SK-N-SH (cell line): Measurements from ENCODE around the gene RASSF3.

Experiments
- FOSL2 ChIP-seq: IDR thresholded peaks from 2 replicates; pipeline ENCODE4 v1.4.0; 2012; ENCODE audit warnings: low read depth, mild to moderate bottlenecking, moderate library complexity, borderline replicate concordance
- FOXJ3 ChIP-seq: sonication (generic); formaldehyde crosslinking; IDR thresholded peaks from 2 replicates; pipeline ENCODE4 v1.5.1; 2020; ENCODE audit warnings: mild to moderate bottlenecking, missing genetic modification reagents
- MAX ChIP-seq: IDR thresholded peaks from 2 replicates; pipeline ENCODE4 v1.4.0; 2012; ENCODE audit warnings: low read depth
- POLR2AphosphoS5 ChIP-seq: IDR thresholded peaks from 2 replicates; pipeline ENCODE4 v1.6.1; 2012; ENCODE audit warnings: low read depth, low read length
- RCOR1 ChIP-seq: fragments of 150-350 bp; IDR thresholded peaks from 2 replicates; pipeline ENCODE4 v1.6.1; 2017; ENCODE audit warnings: antibody characterized with exemption, low read length
- SMC3 ChIP-seq: IDR thresholded peaks from 2 replicates; pipeline ENCODE4 v1.6.1; 2012; ENCODE audit warnings: low read depth, low read length, improper control_type of control experiment
- TAF1 ChIP-seq: IDR thresholded peaks from 2 replicates; pipeline ENCODE4 v1.6.1; 2012; ENCODE audit warnings: low read depth, mild to moderate bottlenecking, low read length, moderate library complexity, borderline replicate concordance
- TEAD4 ChIP-seq: IDR thresholded peaks from 2 replicates; pipeline ENCODE4 v1.4.0; 2012; ENCODE audit warnings: mild to moderate bottlenecking, borderline replicate concordance; ENCODE audit not compliant: insufficient read depth
- TF ChIP-seq, protein P1 (sequence below): fragments of 200-600 bp; sonication (generic); IDR thresholded peaks from 2 replicates; pipeline ENCODE4 v1.6.1; 2017; ENCODE audit warnings: antibody characterized with exemption, mild to moderate bottlenecking, moderate library complexity

DNA sequence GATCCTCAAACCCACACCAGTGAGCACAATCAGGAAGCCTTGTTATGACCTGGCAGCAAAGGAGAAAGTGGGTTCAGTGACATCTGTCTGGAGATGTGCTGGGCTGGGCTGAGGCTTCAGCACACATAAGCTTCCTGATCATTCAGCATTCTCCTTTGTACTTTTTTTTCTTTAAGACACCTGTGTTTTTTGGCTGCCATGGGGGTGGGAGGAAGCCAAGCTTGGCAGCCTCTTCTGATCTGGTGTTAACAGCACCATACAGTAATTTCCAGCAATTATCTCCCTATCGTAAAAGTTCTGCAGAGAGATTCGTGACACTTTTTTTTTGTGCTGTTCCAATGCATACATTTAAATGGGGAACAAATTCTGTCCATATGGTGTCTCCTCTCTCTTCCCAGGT is 38.9 kb upstream of the RASSF3 start:
- TF ChIP-seq TEAD4 (no peak), POLR2AphosphoS5 (no peak), MAX (no peak), FOSL2 (no peak), FOXJ3 (CRISPR knock-in tag) (no peak), SMC3 (no peak), TAF1 (no peak), RCOR1 (no peak)
- TF ChIP-seq, protein P1, sequence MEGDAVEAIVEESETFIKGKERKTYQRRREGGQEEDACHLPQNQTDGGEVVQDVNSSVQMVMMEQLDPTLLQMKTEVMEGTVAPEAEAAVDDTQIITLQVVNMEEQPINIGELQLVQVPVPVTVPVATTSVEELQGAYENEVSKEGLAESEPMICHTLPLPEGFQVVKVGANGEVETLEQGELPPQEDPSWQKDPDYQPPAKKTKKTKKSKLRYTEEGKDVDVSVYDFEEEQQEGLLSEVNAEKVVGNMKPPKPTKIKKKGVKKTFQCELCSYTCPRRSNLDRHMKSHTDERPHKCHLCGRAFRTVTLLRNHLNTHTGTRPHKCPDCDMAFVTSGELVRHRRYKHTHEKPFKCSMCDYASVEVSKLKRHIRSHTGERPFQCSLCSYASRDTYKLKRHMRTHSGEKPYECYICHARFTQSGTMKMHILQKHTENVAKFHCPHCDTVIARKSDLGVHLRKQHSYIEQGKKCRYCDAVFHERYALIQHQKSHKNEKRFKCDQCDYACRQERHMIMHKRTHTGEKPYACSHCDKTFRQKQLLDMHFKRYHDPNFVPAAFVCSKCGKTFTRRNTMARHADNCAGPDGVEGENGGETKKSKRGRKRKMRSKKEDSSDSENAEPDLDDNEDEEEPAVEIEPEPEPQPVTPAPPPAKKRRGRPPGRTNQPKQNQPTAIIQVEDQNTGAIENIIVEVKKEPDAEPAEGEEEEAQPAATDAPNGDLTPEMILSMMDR: no peak
